ENCODE results near the gene CLASP1.

- no peak for TF ChIP-seq EZH2 (IDR thresholded peaks at IDR 0.05; ENCODE audit: insufficient read depth, poor library complexity, severe bottlenecking)
- TF ChIP-seq EZH2phosphoT487 (IDR thresholded peaks at IDR 0.05; ENCODE audit: insufficient read depth, low read depth): no peak
Observed at GRCh38 chr2:121330921-121331320, 318.3 kb downstream of the CLASP1 start.

Data from GM23248 (cell line).